ENCODE measurements around the gene NCOR1.

- no peak for TF ChIP-seq EZH2phosphoT487 (conservative IDR thresholded peaks at IDR 0.05; ENCODE audit: low read length)
- no peak for TF ChIP-seq CTCF (IDR thresholded peaks at IDR 0.05; ENCODE audit: insufficient read depth, low read length, poor library complexity, severe bottlenecking)
Measured at GRCh38 chr17:16123531-16123930, 91.8 kb downstream of the NCOR1 start.
